ENCODE data around the gene TMEM240.
"Not testable (repeated sequence)": the region's sequence is repeated elsewhere in the genome, so short reads cannot be mapped to it uniquely, and the experiment has no call there.

The TMEM240 gene

DNA sequence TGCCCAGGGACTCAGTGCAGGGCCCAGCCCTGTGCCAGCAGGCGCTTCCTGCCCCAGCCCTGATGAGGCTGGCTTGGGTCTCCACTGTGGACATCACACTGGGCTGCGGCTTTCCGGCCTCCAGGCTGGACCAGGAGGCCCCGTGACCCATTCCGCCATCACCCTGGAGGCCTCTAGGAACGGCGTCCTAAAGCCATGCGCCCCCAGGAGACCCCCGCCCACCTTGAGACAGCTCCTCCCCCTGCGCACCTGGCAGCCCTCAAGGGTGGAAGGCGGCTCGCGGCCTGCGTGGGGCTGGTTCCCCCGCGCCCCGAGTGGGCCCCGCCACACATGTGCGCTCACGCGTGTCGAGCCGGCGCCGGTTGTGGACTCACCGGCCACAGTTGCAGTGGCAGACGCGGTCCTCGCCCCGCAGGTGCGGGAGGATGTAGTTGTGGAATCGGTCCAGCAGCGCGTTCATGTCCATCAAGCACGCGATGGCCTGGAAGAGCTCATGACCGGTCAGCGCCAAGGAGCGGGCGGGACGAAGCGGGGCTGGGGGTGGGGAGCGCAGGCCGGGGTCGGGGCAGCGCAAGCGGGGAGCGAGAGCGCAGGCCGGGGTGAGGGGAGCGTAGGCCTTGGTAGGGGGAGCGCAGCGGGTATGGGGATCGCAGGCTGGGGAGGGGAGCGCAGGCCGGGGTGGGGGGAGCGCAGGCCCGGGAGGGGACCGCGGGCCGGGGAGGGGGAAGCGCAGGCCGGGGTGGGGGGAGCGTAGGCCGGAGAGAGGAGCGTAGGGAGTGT lies 924 bp downstream of the TMEM240 start:
- DNase-seq, result no peak

DNA sequence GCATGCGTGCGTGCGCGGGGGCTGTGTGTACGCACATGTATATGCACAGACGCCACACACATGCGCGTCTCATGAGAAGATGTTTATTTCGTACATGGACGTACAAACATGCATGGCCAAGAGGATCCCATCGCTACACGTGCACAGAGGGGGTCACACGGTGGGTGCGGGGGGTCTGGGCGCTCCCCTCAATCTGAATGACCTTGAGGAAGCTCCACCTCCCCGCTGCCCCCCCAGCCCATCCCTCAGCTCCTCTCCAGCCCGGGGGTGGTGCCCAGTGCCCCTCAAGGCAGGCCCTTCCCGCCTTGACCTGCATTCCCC lies 1.5 kb downstream of the TMEM240 start:
- DNase-seq, result no peak

DNA sequence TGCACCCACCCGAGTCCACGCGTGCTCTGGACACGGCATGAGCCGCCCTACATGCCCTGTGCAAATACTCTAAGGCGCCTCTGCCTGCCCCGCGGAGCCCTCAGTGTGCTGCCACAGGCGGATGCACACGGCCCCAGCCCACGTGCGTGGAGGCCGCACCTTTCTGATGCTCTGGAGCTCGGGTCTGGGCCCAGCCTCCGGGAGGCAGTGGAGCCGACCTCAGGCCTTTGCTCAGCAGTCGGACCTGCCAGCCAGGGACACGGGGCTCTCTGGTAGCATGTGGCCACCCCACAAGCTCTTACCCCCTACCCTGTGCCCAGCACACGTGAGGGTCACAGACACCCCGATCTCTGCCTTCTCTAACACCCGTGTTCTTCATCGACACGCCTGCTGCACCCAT lies 2.1 kb downstream of the TMEM240 start:
- no peak for DNase-seq

DNA sequence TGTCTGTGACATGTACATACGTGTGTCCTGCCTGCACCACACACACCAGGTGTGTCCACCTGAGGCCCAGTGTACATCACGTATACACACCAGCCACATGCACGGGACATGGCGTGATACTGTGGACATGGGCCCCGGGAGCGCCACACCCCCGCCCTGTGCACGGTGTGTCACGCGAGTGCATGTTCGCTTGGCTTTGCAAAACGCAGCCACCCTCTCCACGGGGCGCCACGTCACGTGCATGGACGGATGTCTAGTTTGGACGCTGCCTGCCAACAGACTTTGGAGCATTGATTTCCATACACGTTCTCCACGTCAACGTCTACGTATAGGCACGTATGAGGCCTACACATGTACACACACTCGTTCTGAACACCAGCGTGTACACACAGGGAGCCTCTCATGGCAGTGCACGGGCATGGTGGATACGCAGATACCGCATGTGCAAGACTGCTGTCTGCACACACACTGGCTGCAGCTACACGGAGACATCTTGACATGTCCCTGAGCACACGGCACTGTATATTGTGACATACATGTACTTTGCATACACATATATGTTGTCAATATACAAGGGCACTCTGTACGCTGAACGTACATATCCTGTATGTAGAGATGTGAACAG lies 2.7 kb downstream of the TMEM240 start:
- no peak for DNase-seq

DNA sequence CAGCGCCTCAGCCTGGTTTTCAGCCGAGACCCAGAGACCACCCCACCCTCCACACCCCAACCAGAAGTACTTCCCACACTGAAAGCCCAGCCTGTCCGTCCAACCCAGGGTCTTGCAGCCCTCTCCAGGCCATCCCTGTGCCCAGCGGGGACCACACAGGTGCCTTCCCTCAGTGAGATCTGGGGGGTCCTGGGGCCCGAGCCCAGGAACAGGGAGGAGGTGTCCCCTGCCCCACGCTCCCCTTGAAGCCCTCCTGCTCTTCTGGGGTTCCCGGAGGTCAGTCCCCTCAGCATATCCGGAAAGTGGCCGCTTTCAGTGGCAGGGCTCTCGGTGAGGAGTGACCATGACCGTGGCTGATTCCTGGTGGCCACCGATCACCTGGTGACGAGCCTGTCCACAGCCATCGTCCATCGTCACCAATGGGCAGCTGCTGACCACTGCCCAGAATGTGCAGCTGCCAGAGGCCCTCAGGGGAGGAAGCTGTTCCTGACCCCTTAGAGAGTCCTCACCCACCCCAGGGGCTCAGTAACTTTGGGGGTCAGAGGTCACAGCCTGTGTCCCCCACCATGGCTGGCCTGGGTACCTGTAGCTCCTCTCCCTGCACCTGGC lies 3.4 kb downstream of the TMEM240 start:
- DNase-seq, result no peak

DNA sequence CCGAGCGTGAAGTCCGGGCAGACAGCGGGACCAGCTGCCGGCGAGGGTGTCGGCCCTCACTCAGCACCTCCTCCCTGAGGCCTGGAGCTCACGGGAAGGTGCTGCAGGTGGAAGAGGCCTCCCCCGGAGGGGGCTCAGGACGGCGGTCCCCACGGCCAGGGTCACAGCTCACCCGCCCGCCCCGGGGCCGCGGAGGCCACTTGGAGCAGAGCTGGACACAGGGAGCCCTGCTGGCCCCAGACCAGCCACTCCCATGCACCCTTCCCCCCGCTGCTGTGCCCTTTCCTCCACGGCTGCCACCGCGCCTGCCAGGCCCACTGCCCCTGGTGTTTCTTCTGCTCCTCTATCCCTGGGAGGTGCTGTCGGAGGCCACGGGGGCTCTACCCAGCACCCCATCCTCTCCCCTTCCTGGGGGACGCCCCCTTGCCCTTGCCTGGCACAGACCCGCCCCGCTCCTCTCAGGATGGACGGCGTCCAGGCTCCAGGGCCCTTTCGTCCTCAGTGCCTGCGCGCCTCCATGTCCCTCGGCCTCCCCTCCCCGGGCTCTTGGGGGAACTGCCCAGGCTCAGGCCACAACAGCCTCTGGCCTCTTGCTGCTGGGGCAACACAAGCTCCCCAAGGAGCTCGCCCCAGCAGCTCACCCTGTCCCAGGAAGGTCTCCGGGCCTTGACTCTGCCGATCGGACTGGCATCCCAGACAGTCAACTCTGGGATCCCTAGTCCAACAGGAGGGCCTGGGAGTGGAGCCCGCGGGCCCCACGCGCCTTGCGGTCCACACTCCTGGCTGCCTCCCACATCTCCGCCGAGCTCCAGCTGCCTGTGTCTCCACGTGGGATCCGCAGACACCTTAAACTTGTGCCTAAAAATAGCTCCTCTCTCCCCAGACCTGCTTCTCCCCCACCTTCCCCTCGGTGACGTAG lies 4.1 kb downstream of the TMEM240 start:
- DNase-seq, result no peak

DNA sequence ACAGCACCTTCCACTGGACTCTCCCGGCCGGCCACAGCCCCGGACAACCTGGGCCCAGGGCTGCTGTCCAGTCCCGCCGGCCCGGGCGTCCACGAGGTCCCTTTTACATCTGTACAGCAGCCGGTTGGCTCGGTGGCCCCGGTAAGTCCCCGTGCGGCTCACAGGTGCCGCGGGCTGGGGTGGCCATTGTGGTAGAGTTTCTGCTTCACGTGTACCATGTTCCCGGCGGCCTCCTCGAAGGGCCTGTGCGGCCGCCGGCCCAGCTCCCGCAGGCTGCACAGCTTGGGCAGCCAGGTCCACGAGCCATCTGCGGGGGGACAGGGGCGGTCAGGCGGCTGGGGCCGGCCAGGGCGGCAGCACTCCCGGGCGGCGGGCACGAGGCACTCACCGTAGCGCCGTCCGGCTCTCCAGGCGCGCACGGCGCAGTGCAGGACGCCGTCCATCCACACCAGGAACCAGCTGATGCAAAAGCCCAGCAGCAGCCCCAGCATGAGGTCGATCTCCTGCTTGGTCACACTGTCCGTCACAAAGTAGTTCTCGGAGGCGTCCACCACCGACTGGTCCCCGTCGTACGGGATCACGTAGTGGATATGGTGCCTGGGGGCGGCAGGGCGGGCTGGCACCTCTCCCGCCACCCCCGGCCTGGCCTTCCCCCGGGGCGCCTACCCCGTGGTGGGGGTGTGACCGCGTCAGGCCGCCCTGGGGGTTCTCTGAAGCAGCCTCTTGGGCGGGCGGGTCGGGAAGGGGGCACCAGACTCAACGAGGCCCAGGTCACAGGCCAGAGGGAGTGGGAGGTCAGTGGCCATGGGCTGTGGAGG lies 5.0 kb downstream of the TMEM240 start:
- DNase-seq, result no peak

DNA sequence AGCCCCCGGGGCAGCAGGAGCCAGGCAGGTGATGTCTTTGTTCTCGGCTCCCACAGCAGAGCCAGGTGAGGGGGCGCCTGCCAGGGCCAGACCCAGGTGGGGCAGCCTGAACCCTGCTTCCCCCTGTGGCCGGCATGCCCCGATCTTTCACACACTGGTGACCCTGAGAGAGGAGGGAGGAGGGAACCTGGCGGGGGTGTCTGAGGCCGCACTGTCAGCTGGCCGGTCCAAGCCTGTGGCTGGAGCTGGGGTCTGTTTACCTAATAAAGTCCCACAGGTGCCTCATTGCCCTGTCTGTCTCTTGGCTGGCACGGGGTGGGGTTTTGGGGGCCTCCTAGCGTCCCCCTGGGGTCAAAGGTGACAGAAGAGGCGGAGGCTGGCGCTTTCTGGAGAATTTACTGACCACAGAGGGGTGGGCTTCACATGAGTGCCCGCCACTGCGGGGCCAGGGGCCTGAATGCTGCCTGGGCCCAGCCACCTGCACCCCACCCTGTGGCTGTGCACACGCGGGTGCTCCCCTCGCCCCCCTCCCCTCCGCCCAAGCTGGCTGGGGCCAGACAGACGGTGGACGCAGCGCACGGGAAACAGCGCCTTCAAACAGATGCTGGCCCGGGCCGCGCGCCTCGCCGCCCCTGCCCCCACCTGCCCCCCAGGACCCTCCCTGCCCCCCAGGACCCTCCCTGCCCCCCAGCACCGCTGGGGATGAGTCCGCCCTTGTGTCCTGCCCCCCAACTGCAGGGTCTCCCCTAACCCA lies 5.8 kb downstream of the TMEM240 start:
- DNase-seq, result no peak

DNA sequence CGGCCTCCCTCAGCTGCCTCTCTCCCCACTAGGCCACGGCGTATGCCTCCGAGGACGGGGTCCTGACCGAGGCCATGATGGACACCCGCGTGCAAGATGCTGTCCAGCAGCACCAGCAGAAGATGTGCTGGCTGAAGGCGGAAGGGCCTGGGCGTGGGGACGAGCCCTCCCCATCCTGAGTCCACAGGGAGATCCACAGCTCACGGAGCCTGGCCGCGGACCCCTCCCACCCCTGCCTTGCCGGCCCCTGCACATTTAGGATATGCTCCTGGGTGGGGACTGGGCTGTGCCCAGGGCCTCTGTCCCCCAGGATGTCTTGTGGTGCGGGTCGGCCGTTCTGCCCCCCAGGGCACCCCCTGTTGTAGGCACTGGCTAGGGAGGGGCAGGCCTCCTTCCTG lies 6.5 kb downstream of the TMEM240 start:
- not testable (repeated sequence) for DNase-seq

DNA sequence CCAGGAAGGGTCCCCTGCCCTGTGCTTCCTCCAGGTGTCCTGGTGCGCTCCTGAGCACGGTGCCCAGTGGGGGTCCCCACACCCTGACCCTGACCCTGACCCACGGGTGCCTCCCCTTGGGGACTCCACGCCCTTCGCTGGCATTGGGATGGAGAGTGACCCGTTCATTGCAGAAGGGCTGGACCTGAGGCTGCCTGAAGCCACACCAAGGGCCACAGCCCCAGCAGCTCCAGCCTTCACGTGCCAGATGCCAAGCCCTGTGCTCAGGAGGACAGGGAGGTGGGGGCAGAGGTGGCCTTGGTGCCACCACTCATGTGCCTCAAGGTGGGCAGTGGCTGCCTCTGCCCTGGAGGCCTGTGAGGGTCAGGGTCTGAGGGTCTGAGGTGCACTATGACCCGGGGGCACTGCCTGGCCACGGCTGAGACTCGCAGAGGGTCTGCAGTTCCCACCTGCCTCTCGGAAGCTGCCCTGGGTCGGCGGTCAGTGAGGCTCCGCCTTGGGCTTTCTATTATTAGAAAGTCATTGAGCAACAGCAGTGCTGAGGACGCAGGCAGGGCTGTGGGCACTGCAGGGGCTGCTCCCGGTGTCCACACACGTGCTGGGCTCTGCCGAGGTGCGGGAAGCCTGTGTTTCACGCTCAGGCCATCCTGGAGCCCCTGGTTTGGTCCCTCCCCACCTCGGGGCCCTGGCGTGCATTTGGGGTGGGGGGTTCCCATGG lies 7.1 kb downstream of the TMEM240 start:
- DNase-seq, result not testable (repeated sequence)

DNA sequence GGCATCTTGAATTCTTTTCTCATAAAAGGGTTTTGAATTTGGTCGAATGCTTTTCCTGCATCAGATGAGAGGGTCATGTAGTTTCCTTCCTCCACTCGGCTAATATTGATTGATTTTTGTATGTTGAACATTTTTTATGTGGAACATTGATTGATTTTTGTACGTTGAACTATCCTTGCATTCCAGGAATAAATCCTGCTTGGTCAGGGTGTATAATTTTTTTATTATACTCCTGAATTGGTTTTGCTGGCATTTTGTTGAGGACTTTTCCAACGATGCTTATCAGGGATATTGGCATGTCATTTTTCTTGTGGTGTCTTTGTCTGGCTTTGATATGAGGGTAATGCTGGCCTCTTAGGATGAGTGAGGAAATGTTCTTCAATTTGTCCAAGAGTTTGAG lies 8.5 kb downstream of the TMEM240 start:
- no peak for DNase-seq

DNA sequence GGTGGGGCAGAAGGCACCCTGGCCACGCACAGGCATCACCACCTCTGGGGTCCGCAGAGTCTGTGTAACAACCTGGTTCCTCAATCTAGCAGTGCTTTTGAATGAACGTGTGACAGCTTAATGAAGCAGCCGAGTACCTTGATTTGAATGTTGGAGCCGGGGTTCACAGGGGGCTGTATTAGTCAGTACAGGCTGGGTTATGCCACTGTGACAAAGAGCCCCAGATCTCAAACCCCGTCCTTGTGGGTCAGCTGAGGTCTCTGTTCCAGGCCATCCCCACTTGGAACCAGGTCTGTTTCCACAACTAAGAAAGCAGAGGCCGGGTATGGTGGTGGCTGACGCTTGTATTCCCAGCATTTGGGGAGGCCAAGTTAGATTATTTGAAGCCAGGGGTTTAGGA lies 10.5 kb downstream of the TMEM240 start:
- no peak for DNase-seq

DNA sequence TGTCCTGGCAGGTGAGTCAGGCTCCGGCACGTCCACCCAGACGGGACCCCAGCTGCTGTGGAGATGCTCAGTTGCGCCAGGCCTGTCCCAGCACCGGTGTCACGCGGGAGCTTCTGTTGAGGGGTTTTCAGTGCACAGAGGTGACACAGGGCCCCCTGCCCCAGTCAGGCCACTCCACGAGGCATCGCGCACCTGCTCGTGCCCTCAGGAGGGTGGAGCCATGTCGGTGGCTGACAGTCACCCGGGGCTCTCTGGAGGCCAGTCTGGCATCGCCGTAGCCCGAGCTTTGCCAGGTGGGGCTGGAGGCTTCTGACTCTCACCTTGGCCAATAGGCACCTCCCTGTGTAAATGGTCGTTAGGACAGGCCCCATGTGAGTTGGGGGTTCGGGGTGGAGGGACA lies 11.1 kb downstream of the TMEM240 start:
- no peak for DNase-seq

DNA sequence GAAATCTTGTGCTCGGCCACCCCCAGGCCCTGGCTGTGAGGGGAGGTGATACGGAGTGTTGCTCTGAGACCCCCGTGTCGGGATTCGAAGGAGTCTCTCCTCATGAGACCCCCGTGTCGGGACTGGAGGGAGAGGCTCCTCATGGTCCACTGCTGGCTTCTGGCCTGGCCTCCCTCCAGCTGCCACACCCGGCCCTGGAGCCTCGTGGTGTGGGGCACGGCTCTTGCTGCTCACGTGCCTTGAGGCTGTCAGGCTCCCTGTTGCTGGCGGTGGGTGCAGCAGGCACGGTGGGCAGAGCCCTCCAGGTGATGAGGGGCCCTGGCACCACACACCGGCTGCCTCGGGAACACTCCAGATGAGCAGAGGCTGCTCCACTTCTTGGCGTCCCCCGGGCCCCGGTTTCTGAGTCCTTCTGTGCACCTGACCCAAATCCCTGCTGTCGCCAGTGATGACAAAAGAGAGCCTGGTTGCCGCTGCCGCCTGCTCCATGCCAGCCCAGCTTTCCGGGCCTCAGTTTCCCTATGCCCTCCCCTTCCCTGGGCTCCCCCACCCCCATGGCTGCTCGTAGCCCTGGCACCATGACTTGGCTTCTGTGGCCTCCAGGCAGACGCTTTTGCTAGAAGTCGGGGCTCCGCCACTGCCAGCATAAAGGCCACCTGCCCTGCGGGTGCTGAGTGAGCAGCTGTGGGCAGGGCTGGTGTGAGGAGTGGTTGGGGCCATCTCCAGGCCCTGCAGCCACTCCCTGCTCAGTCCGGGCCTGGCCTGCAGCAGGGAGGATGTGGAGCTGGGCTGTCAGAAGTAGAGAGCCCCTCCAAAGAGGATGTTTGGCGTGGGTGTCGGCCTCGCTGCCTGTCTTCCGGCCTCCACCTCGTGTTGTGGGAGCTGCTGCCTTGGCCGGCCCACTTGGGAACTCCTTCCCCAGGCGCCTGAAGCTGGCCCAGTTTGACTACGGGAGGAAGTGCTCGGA lies 11.8 kb downstream of the TMEM240 start:
- DNase-seq, result no peak

DNA sequence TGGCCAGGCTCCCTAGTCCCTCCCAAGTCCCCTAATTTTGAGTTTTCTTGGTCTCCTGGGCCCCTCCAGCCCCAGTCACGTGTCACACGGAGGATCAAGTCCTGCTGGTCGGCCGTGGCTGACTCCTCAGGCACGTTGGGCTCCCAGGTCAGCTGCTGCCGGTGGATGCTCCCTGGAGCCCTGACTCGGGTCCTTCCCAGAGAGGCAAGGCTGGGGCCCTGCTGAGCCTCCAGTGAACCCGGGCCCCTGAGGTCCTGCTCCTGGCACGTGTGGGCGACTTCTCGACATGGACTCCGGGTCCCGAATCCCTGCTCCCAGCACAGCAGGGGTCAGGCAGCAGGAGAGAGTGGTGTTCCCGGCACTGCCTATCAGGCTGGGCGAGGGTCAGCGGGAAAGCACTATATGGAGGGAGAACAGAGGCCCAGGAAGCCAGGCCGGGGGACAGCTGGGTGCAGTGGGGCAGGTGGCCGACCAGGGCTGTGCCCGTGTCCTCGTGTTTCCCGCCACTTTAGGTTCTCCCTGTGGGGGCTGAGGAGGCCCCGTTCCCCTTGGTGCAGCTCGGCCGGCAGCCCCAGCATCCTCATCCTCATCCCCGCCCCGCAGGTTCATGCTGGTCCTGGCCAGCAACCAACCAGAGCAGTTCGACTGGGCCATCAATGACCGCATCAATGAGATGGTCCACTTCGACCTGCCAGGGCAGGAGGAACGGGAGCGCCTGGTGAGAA lies 13.2 kb downstream of the TMEM240 start:
- no peak for DNase-seq

DNA sequence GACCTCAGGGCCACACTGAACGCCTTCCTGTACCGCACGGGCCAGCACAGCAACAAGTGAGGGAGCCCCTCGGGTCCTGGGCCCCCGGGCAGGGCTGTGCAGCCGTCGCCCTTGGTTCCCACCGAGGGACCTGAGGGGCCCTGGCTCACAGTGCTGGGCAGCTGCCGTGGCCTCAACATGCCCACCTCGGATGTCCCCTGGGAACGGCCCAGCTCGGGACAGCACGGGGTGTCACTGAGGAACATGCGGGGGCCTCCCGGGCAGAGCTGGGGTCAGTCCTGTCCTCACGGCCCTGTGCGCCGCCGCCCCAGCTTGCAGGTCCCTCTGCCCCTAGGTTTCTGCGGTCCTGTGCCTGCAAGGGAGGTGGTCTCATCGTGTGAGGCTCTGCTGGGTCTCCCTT lies 13.9 kb downstream of the TMEM240 start:
- not testable (repeated sequence) for DNase-seq

DNA sequence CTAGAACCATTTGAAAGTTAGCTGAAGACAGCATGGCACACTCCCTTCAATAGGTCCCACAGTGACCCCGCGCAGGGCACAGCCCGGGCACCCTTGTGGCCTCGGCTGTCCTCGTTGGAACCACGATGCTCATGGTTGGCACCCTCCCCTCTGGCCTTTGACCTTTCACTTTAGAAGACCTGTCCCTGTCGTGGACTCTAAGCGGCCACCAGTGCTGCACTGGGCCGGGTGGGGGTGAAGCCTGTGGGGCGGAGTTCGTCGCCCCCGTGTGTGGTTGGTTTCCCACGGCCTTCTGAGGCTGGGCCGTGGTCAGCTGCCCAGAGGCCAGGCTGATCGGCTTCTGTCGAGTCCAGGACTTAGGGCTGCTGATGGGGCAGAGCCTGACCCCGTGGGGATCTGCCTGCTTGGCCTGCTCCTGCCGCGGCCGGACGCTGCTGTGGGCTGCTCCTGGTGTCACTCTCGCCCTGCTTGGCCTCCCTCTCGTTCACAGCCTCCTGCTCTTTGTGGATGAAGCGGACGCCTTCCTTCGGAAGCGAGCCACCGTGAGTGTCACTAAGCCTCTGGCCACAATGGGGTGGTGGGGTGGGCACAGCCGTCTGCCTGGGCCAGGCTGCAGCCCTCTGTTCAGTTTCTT lies 15.6 kb downstream of the TMEM240 start:
- DNase-seq, result not testable (repeated sequence)

DNA sequence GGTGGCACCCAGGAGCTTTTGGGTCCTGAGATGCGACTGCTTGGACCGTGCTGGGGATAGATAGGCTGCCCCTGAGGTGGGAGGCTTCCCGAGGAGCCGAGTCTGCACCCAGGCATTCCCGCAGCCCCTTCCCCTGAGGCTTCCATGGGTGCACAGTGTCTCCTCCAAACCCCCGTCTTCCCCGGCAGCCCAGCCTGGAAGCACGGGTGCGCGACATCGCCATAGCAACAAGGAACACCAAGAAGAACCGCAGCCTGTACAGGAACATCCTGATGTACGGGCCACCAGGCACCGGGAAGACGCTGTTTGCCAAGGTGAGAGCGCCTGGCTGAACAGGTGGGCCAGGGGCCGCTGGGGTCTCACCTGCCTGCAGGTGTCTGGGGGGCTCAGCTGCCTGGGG lies 16.8 kb downstream of the TMEM240 start:
- DNase-seq, result not testable (repeated sequence)
